OCI-LY1 (cell line): ENCODE data around the gene PIGQ.

Experiments
- H2AFZ ChIP-seq: fragments of 200-600 bp; sonication (generic), shearing (Covaris generic); 2 replicates; pipeline ENCODE4 v1.6.0; 2014; ENCODE audit warnings: antibody characterized with exemption, mild to moderate bottlenecking, low read length
- H3F3A ChIP-seq: fragments of 200-600 bp; sonication (generic), shearing (Covaris generic); 2 replicates; pipeline ENCODE4 v1.6.0; 2014; ENCODE audit warnings: mild to moderate bottlenecking, antibody characterized with exemption, low read length, moderate library complexity; ENCODE audit not compliant: insufficient read depth
- H3K27ac ChIP-seq: fragments of 200-600 bp; sonication (generic); 2 replicates; pipeline ENCODE4 v1.5.1; 2014; ENCODE audit warnings: low read length, mixed run types, mild to moderate bottlenecking, low read depth; ENCODE audit not compliant: poor library complexity, severe bottlenecking
- H3K27me3 ChIP-seq: fragments of 200-600 bp; sonication (generic); 2 replicates; pipeline ENCODE4 v1.6.0; 2014; ENCODE audit warnings: antibody characterized with exemption, mild to moderate bottlenecking, low read length, moderate library complexity; ENCODE audit not compliant: insufficient read depth
- H3K36me3 ChIP-seq: fragments of 200-600 bp; sonication (generic); 2 replicates; pipeline ENCODE4 v1.6.1; 2014; ENCODE audit warnings: mild to moderate bottlenecking, antibody characterized with exemption, low read length, moderate library complexity, mixed read lengths; ENCODE audit not compliant: insufficient read depth
- H3K4me1 ChIP-seq: fragments of 200-600 bp; sonication (generic); 2 replicates; pipeline ENCODE4 v1.5.1; 2014; ENCODE audit warnings: mild to moderate bottlenecking, low read length, moderate library complexity; ENCODE audit not compliant: insufficient read depth, severe bottlenecking
- H3K4me2 ChIP-seq: fragments of 200-600 bp; sonication (generic), shearing (Covaris generic); 2 replicates; pipeline ENCODE4 v1.6.1; 2014; ENCODE audit warnings: low read length
- H3K4me3 ChIP-seq: fragments of 200-600 bp; sonication (generic); 2 replicates; pipeline ENCODE4 v1.5.1; 2014; ENCODE audit warnings: low read length, low read depth, mild to moderate bottlenecking, mixed read lengths; ENCODE audit not compliant: poor library complexity, severe bottlenecking
- H3K79me2 ChIP-seq: fragments of 200-600 bp; shearing (Covaris generic); 2 replicates; pipeline ENCODE4 v1.6.1; 2016; ENCODE audit warnings: mixed run types, low read length, mixed read lengths; ENCODE audit not compliant: insufficient read depth
- H3K9ac ChIP-seq: fragments of 200-600 bp; sonication (generic), shearing (Covaris generic); 2 replicates; pipeline ENCODE4 v1.6.1; 2014; ENCODE audit warnings: mild to moderate bottlenecking, low read length, mixed read lengths
- H3K9me2 ChIP-seq: fragments of 200-600 bp; sonication (generic), shearing (Covaris generic); 2 replicates; pipeline ENCODE4 v1.6.1; 2014; ENCODE audit warnings: low read depth, mild to moderate bottlenecking, low read length, mixed read lengths
- H3K9me3 ChIP-seq: fragments of 200-600 bp; shearing (Covaris generic); 2 replicates; pipeline ENCODE4 v1.6.1; 2014; ENCODE audit warnings: low read length, mixed read lengths
- H4K20me1 ChIP-seq: fragments of 200-600 bp; sonication (generic), shearing (Covaris generic); 2 replicates; pipeline ENCODE4 v1.6.0; 2016; ENCODE audit warnings: mild to moderate bottlenecking, low read length; ENCODE audit not compliant: insufficient read depth
- EZH2 ChIP-seq: fragments of 200-600 bp; sonication (generic), shearing (Covaris generic); IDR thresholded peaks from 2 replicates; pipeline ENCODE4 v1.8.0; 2017; ENCODE audit warnings: borderline replicate concordance, mixed run types, mild to moderate bottlenecking, antibody characterized with exemption, low read length, moderate library complexity, mixed read lengths
- TF ChIP-seq, protein P1 (sequence below): fragments of 200-600 bp; sonication (generic), shearing (Covaris generic); IDR thresholded peaks from 2 replicates; pipeline ENCODE4 v1.5.1; 2017; ENCODE audit warnings: mild to moderate bottlenecking, antibody characterized with exemption, low read length, moderate library complexity, mixed read lengths

PIGQ gene

DNA sequence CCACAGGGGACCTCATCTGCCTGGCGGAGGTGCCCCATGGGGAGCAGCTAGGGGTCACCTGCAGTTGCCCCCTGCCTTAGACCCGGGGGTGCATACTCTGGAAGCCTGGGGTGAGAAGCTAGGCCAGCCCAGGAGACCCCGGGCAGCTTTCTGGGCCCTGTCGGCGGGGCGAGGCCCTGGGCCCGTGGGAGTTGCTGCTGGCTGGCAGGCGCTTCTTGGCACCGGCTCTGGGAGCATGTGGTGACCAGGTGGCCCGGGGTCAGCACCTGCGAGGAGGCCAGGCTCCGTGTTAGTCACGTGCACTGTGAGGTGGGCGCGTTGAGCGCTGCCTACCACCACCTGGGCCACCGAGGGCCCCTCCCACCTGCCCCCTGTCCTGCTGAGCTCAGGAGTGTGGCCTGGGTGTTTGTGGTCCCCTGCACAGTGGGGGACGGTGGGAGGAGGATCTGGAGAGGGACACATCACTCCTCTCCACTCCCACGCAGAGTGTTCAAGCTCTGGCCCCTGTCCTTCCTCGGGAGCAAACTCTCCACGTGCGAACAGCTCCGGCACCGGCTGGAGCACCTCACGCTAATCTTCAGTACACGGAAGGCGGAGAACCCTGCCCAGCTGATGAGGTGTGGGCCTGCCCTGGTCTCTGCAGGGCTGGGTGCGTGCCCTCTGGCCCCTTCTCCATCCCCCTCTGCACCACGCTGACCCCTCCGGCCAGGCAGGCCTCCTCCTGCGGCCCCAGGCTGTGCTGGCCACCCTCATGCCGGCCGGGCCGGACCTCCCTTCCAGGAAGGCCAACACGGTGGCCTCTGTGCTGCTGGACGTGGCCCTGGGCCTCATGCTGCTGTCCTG, 5.8 kb downstream of the PIGQ start:
- Histone ChIP-seq H3K27ac (no peak overlapping the region), H3K9me2 (no peaks in the 10 kb centered on the region), H3K4me2 (no peak overlapping the region), H3F3A (no peaks in the 10 kb centered on the region), H3K27me3 (no peaks in the 10 kb centered on the region), H2AFZ (no peak overlapping the region), H3K36me3 (peaks cover 9% of the 10 kb centered on the region; the same call in 1 of the 2 replicates), H3K4me1 (peaks cover 12% of the 10 kb centered on the region), H3K4me3 (no peak overlapping the region), H3K9ac (no peak overlapping the region), H4K20me1 (no peaks in the 10 kb centered on the region), H3K79me2 (no peaks in the 10 kb centered on the region), H3K9me3 (no peaks in the 10 kb centered on the region)
- TF ChIP-seq EZH2: no peak
- TF ChIP-seq, protein P1, sequence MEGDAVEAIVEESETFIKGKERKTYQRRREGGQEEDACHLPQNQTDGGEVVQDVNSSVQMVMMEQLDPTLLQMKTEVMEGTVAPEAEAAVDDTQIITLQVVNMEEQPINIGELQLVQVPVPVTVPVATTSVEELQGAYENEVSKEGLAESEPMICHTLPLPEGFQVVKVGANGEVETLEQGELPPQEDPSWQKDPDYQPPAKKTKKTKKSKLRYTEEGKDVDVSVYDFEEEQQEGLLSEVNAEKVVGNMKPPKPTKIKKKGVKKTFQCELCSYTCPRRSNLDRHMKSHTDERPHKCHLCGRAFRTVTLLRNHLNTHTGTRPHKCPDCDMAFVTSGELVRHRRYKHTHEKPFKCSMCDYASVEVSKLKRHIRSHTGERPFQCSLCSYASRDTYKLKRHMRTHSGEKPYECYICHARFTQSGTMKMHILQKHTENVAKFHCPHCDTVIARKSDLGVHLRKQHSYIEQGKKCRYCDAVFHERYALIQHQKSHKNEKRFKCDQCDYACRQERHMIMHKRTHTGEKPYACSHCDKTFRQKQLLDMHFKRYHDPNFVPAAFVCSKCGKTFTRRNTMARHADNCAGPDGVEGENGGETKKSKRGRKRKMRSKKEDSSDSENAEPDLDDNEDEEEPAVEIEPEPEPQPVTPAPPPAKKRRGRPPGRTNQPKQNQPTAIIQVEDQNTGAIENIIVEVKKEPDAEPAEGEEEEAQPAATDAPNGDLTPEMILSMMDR: no peak

GRCh38 chr16:576197-576822, 6.5 kb downstream of the PIGQ start:
- no peaks in the 10 kb centered on the region for H3K27me3 ChIP-seq
- no peak overlapping the region for H3K27ac ChIP-seq
- no peaks in the 10 kb centered on the region for H3K9me2 ChIP-seq
- H3K79me2 ChIP-seq: no peaks in the 10 kb centered on the region
- no peaks in the 10 kb centered on the region for H4K20me1 ChIP-seq
- H3K36me3 ChIP-seq: peaks cover 9% of the 10 kb centered on the region; the same call in 1 of the 2 replicates
- no peak overlapping the region for H3K4me2 ChIP-seq
- no peak overlapping the region for H2AFZ ChIP-seq
- no peak overlapping the region for H3K9ac ChIP-seq
- H3K9me3 ChIP-seq: no peaks in the 10 kb centered on the region
- no peaks in the 10 kb centered on the region for H3F3A ChIP-seq
- H3K4me1 ChIP-seq: peaks cover 5% of the 10 kb centered on the region
- H3K4me3 ChIP-seq: no peak overlapping the region
- TF ChIP-seq, protein P1: no peak
- no peak for TF ChIP-seq EZH2

DNA sequence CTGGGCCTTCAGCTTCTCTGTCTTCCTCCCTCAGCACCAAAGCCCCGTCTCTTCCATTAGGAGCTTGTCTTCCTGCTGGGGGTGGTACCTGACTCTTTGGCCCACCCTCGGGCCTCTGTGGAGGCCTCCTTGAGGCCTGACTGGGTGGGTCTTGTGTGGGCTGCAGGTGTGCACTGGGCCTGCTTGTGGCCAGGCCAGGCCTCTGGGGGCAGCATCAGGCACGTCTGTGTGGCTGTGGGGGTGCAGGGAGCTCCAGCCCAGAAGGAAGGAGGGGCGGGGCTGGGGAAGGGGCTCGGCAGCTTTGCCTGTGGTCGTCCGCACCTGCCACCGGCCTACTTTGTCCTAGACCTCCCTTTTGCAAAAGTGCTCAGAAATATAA, 7.0 kb downstream of the PIGQ start:
- Histone ChIP-seq H3K9ac (no peak overlapping the region), H3K4me2 (no peak overlapping the region)

More for the DNA sequence above, 7.0 kb downstream of the PIGQ start:
- no peaks in the 10 kb centered on the region for H3K9me3 ChIP-seq
- TF ChIP-seq, protein P1: no peak
- TF ChIP-seq EZH2: no peak
- H4K20me1 ChIP-seq: no peaks in the 10 kb centered on the region
- no peaks in the 10 kb centered on the region for H3F3A ChIP-seq
- H2AFZ ChIP-seq: no peak overlapping the region
- H3K4me1 ChIP-seq: peaks cover 5% of the 10 kb centered on the region
- H3K27me3 ChIP-seq: no peaks in the 10 kb centered on the region
- no peaks in the 10 kb centered on the region for H3K9me2 ChIP-seq
- no peak overlapping the region for H3K4me3 ChIP-seq
- no peak overlapping the region for H3K27ac ChIP-seq
- no peaks in the 10 kb centered on the region for H3K79me2 ChIP-seq
- peaks cover 9% of the 10 kb centered on the region; the same call in 1 of the 2 replicates for H3K36me3 ChIP-seq
